ENCODE results near the gene SP6. TPM values are rescaled to one million over a fixed set of nuclear protein-coding genes. Genes with fewer than 3 reads are reported as not detected.
A peak's percentile ranks its signal among the peaks of the same experiment; 100 is the strongest.

The SP6 gene
- total RNA-seq, 1 donor: 0.21 TPM

DNA sequence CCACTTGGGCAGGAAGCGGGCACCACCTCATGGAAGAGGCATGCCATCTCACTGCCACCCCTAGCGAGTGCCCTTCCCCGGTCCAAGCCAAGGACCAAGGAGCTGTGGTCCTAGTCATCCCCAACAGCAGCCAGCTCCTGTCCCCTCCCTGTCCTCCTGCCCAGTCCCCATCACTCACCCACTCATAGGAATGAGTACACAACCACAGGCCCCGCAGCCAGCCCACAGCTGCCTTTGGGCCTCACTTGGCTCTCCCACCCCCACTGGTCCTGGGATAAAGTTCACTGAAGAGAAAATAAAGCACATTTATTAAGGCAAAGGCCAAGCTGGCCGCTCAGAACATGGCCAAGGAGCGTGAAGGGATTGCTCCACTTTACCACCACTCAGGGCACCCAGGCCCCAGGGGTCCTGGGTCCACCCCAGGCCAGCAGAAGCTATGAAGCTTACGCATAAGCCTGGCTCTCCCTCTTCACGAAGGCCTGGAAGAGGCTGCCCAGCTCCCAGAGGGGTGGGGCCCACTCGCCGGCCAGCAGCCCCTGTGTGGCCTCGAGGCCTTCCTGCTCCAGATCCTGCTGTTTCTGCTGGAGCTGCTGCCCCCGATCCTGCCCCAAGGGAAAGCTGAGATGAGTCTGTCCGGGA, 13.4 kb downstream of the SP6 start:
- Histone ChIP-seq H3K9me3 (ENCODE audit: low read depth, low read length) (no peaks in the 10 kb centered on the region), H3K4me3 (ENCODE audit: low read length) (no peak overlapping the region), H3K4me1 (ENCODE audit: insufficient read depth, low read length) (peaks cover 38% of the 10 kb centered on the region), H3K27me3 (ENCODE audit: insufficient read depth, low read length) (no peaks in the 10 kb centered on the region)

DNA sequence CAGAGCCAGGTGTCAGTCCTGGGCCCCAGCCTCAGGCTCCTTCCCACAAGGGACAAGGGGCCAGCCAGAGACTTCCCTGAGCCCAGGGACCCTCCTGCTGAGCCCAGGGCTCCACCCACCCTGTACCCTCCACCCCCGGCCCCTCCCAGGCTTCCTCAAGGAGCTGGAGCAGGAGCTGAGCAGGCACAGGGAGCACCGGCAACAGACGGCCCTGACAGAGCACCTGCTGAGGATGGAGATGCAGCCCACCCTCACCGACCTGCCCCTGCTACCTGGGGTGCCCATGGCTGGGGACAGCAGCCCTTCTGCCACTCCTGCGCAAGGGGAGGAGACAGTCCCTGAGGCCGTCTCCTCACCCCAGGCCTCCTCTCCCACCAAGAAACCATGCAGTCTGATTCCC, 14.4 kb downstream of the SP6 start:
- H3K4me1 ChIP-seq (ENCODE audit: insufficient read depth, low read length): peaks cover 45% of the 10 kb centered on the region
- no peaks in the 10 kb centered on the region for H3K27me3 ChIP-seq (ENCODE audit: insufficient read depth, low read length)
- H3K4me3 ChIP-seq (ENCODE audit: low read length): no peak overlapping the region
- no peaks in the 10 kb centered on the region for H3K9me3 ChIP-seq (ENCODE audit: low read depth, low read length)

DNA sequence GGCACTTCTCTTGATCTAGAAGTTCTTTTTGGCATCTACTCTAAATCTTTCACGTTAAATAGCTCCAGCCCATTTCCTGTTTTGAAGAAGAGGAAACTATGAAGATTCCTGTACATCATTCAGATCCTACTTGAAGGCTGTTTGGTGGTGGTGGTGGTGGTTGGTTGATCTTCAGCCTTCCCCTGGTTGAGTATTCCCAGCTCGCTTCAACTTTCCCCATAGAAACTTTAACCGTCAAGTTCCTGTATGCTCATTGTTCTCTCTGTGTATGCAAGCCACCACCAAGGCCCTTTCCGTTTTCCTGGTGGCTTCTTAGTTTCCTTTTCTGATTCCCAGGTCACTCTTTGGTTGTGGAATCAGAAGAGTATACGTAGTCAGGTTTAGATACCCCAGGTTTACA, 16.2 kb downstream of the SP6 start:
- Histone ChIP-seq H3K4me1 (ENCODE audit: insufficient read depth, low read length) (peaks cover 43% of the 10 kb centered on the region), H3K9me3 (ENCODE audit: low read depth, low read length) (no peaks in the 10 kb centered on the region), H3K4me3 (ENCODE audit: low read length) (no peak overlapping the region), H3K27me3 (ENCODE audit: insufficient read depth, low read length) (no peaks in the 10 kb centered on the region)

DNA sequence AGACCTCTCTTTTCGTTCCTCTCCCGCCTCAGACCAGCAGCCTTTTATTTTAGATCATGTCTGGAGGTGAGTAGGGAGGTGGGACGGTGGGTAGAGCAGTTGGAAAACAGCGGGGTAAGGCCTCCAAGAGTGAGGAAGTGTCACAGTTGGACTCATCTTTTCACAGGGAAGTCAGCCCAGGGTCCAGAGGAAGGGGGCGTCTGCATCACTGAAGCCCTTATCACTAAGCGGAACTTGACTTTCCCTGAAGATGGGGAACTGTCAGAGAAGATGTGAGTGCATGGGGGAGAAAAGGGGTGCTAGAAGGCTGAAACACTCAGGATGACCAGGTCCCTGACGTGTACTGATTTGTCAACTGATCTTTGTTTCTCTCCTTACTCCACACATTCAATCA, 19.0 kb downstream of the SP6 start:
- Histone ChIP-seq H3K4me1 (ENCODE audit: insufficient read depth, low read length) (peaks cover 53% of the 10 kb centered on the region), H3K4me3 (ENCODE audit: low read length) (peak overlapping the region; percentile 95)

DNA sequence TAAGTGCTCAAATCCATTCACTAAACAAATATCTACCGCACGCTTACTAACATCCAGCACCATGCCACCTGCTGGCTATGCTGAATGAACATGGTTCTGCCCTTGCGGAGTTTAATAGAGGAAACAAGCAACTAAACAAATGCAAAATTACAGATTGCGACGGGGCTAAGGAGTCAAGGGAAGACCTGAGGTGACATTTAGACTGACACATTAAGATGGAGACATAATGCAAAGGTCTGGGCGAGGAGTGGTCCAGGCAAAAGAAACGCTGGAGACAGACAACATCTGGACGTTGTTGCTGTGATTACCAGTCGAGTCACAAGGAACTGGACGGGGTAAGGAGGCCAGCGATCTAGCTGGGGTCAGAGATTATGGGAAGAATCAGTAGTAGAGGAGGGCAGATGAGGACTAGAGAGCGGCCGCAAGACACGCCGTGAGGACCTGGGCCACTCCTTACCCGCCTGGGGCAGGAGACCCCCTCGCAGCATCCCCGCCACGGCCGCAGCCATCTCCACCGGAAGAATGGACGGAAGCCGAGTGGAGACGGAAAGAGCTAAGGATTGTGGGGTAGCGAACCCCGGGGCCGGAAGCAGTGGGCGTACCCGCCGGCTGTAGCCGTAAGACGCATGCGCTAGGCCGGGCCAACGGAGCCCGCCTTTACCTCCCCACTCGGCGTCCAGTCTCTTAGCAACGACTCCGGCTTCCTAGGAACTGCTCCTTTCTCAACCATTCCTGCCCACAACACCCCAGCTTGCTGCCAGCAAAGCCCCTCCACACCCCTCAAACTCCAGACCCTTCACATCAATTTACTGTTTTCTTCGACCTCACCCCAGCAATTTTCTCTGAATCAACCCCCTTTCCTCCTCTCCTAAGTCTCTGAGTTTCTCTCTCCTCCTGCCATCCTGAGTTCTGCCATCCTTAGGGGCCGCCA, 19.7 kb downstream of the SP6 start, which contains the start of the genes LRRC46 and MRPL10:
LRRC46 (plus strand) TSS at position 668 of the 931 bp plus-strand sequence. CDS start 320 bp downstream, outside the sequence.
MRPL10 (minus strand) TSS at position 539 of the 931 bp plus-strand sequence; CDS start at position 509, 30 bp downstream.
- Histone ChIP-seq H3K27me3 (ENCODE audit: insufficient read depth, low read length) (no peaks in the 10 kb centered on the region), H3K4me1 (ENCODE audit: insufficient read depth, low read length) (peaks cover 53% of the 10 kb centered on the region), H3K9me3 (ENCODE audit: low read depth, low read length) (no peaks in the 10 kb centered on the region), H3K4me3 (ENCODE audit: low read length) (peak within 1 kb of the TSS; percentile 95)

More for the DNA sequence above, 19.0 kb downstream of the SP6 start:
- Histone ChIP-seq H3K9me3 (ENCODE audit: low read depth, low read length) (no peaks in the 10 kb centered on the region), H3K27me3 (ENCODE audit: insufficient read depth, low read length) (no peaks in the 10 kb centered on the region)

DNA sequence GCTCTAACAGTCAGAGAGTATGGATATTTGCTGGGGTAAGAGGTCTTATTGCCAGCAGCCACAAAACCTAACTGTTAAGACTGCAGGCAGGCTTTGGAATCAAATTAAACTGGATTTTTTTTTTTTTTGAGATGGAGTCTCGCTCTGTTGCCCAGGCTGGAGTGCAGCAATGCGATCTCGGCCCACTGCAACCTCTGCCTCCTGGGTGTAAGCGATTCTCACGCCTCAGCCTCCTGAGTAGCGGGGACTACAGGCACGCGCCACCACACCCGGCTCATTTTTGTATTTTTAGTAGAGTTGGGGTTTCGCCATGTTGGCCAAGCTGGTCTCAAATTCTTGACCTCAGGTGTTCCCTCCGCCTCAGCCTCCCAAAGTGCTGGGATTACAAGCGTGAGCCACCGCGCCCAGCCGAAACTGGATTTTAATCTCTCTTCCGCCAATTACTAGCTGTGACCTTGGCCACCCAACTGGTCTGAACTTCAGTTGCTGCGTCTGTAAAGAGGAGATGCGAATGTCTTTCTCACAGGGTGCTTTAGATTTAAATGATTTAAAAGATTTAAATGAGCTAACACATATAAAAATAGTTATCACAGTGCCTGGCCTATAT, 20.5 kb downstream of the SP6 start:
- H3K4me1 ChIP-seq (ENCODE audit: insufficient read depth, low read length): peaks cover 53% of the 10 kb centered on the region
- H3K4me3 ChIP-seq (ENCODE audit: low read length): peak overlapping the region; percentile 95
- H3K9me3 ChIP-seq (ENCODE audit: low read depth, low read length): no peaks in the 10 kb centered on the region
- H3K27me3 ChIP-seq (ENCODE audit: insufficient read depth, low read length): no peaks in the 10 kb centered on the region

DNA sequence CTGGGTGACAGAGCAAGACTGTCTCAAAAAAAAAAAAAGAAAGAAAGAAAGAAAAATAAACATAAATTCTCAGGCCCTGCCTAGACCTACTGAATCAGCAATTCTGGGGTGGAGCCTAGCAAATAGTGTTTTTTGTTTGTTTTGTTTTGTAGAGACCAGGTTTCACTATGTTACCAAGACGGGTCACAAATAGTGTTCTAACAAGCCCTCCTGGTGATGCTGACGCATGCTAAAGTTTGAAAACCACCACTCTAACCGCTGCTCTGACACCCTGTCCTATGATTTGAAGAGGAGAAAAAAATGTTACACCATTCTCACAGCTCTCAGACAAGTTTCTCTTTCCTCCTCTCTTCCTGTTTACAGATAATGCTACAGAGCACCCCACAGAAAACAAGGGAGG, 21.1 kb downstream of the SP6 start:
- Histone ChIP-seq H3K4me3 (ENCODE audit: low read length) (no peak overlapping the region), H3K27me3 (ENCODE audit: insufficient read depth, low read length) (no peaks in the 10 kb centered on the region), H3K9me3 (ENCODE audit: low read depth, low read length) (no peaks in the 10 kb centered on the region), H3K4me1 (ENCODE audit: insufficient read depth, low read length) (peaks cover 48% of the 10 kb centered on the region)

DNA sequence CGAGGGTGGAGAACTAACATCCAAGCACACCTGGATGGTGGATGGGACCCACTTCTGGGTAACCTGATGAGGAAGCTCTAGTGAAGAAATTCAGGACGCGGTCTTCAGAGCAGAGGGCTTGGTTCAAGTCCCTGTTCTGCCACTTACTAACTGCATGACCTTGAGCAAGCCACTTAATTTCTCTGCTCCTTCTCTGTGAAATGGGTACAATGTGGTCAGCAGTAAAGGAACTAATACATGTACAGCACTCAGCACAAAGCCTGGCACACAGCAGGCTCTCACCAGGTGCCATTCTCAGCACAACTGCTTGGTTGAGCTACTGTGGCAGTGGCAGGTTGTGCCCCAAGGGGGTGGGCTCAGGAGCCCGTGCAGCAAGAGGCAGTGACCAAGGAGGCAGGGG, 27.4 kb downstream of the SP6 start:
- Histone ChIP-seq H3K27me3 (ENCODE audit: insufficient read depth, low read length) (no peaks in the 10 kb centered on the region), H3K4me1 (ENCODE audit: insufficient read depth, low read length) (peaks cover 26% of the 10 kb centered on the region), H3K4me3 (ENCODE audit: low read length) (no peak overlapping the region), H3K9me3 (ENCODE audit: low read depth, low read length) (no peaks in the 10 kb centered on the region)

DNA sequence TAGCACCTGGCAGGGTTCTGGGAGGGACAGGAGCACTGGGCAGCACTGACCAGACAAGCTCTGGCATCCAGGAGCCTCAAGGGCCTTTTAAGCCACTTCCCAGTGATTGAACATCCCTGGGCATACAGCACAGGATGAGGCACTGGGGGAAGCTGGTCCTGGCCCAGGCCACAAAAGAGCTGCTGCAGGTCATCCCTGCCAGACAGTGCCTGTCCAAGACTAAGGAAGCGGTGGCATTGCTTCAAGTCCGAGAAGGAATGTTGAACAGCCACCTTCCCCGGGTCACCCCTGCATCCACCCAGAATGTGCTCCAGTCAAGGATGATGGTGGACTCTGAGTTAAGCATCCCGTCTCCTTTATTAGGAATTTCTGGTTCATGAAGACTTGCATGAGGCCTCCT, 28.2 kb downstream of the SP6 start:
- H3K4me1 ChIP-seq (ENCODE audit: insufficient read depth, low read length): peaks cover 26% of the 10 kb centered on the region
- no peaks in the 10 kb centered on the region for H3K27me3 ChIP-seq (ENCODE audit: insufficient read depth, low read length)
- no peaks in the 10 kb centered on the region for H3K9me3 ChIP-seq (ENCODE audit: low read depth, low read length)
- H3K4me3 ChIP-seq (ENCODE audit: low read length): no peak overlapping the region

DNA sequence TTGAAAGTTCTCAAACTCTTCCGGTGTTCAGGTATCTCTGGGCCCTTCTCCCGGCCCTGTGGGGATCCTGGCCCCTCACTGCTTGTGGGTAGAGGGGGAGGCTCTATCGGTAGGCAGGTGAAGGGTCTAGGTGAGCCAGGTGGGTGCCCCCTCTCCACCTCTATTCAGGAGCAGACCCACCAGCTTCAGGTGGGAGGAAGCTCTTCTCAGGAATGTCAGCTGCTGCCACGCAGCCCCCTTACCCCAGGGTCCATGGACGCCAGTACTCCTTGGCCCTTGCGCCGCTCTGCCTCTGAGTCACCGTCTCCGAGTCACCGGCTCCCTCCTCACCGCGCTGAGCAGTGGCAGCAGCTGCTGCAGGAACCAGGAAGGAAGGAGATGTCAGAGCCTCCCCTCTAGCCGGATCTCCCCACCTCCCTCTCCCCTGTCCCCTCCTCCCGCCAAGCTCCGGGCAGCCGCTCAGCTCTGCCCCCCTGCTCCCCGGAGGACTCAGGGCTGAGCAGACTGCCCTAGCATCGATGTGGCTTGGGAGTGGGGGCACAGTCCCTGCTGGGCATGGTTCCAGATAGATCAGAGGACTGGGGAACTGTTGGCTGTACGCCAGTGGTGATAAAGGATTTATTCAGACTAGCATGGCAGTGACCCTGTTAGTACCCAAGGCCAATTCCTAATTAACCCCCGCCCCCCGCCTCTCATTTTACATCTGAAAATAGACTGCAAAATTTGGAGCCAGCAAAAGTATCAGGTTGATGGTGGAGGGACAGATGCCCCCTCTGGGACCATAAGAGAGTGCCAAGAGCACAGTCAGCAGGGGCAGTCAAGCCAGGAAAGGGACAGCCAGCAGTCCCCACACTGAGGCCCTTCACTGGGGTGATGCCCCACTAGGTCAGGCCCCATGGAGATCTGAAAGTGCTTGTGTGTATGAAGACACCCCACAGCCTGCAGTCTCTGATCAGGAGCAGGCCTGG, 29.3 kb downstream of the SP6 start, which contains the start of gene OSBPL7:
OSBPL7 (minus strand) TSS at position 371 of the 968 bp plus-strand sequence. CDS start 1,516 bp downstream, outside the sequence.
- no peaks in the 10 kb centered on the region for H3K27me3 ChIP-seq (ENCODE audit: insufficient read depth, low read length)
- peak within 1 kb of the TSS; percentile 62 for H3K4me3 ChIP-seq (ENCODE audit: low read length)
- H3K4me1 ChIP-seq (ENCODE audit: insufficient read depth, low read length): peaks cover 26% of the 10 kb centered on the region
- no peaks in the 10 kb centered on the region for H3K9me3 ChIP-seq (ENCODE audit: low read depth, low read length)

DNA sequence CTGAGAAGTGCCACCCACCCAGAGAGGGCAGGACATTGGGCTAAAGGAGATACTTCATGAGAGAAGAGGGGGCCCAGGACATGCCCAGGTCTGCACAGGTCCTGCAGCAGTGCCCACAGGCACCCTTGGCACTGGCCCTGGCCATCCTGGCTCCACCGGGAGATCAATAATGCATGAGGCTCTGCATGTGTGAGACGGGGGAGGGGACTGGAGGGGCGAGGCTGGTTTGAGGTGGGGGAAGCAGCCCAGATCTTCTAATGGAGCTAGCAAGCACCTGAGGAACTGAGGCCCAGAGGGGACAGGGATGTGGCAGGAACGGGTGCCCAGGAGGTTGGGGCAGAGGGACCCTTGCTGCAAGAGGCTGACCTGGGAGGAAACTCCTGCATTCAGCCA, 29.9 kb downstream of the SP6 start:
- peak overlapping the region; percentile 62 for H3K4me3 ChIP-seq (ENCODE audit: low read length)
- H3K4me1 ChIP-seq (ENCODE audit: insufficient read depth, low read length): peaks cover 26% of the 10 kb centered on the region
- H3K27me3 ChIP-seq (ENCODE audit: insufficient read depth, low read length): no peaks in the 10 kb centered on the region
- no peaks in the 10 kb centered on the region for H3K9me3 ChIP-seq (ENCODE audit: low read depth, low read length)

DNA sequence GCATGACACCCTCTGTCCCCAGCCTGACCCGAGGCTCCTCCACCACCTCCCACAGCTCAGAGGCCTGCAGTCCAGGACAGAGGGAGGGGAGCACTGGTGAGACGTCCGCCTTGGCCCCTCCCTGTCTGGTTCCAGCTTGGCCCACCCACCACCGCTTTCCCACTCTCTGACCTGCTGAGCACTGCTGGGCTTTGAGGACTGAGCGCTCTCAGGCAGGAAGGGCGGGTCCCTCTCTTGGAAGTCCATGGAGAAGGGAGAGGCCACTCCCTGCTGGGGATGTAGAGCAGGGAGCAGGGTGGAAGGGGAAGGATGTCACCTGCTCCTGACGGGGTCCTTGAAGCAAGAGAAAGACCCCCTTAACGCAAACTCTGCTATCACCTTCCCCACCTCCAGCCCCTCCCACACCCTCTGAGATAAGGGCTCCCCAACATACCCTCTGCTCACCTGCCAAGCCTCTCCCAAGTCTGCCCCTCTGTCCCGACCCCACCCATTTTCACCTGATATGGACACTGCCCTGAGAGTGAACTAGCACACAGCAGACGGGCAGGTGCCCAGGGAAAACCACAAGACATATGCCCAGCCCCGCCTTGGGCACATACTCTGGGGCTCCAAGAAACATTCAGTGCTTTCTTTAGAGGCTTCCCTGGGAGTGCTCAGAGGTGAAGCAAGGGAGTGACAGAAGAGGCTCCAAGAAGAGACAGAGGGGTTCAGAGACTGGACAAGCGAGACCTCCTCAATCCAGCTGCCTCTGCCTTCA, 30.8 kb downstream of the SP6 start:
- Histone ChIP-seq H3K4me3 (ENCODE audit: low read length) (no peak overlapping the region), H3K4me1 (ENCODE audit: insufficient read depth, low read length) (peaks cover 26% of the 10 kb centered on the region), H3K27me3 (ENCODE audit: insufficient read depth, low read length) (no peaks in the 10 kb centered on the region), H3K9me3 (ENCODE audit: low read depth, low read length) (no peaks in the 10 kb centered on the region)

DNA sequence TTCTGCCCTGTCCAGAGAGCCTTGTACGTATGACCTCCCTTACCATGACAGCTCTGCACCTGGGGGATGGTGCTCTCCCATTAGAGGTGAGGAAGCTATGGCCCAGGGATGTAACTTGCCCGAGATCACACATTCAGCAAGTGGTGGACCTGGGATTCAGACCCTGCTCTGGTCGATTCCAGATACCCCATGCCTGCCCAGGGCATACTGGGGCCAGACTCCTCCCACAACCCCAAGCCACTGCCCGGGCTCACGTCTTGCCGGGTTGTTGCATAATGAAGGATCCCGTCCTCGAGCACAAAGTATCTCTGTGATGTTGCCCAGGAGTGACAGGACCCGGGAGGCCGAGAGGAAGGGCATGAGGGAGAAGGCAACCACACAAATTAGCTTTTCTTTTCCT, 31.5 kb downstream of the SP6 start:
- Histone ChIP-seq H3K9me3 (ENCODE audit: low read depth, low read length) (no peaks in the 10 kb centered on the region), H3K4me1 (ENCODE audit: insufficient read depth, low read length) (peaks cover 26% of the 10 kb centered on the region), H3K4me3 (ENCODE audit: low read length) (no peak overlapping the region), H3K27me3 (ENCODE audit: insufficient read depth, low read length) (no peaks in the 10 kb centered on the region)

Data from mononuclear cell (primary cell).